ENCODE data around the gene PEAK1.
A peak's percentile ranks its signal among the peaks of the same experiment; 100 is the strongest.

Gene PEAK1

GRCh38 chr15:77107531-77108355 is 312.2 kb downstream of the PEAK1 start:
- no peak overlapping the region for H3K4me3 ChIP-seq
- TF ChIP-seq CTCF (IDR thresholded peaks at IDR 0.05), result peak; percentile 51 to 59
- H3K9me3 ChIP-seq, result no peaks in the 10 kb centered on the region
- H3K36me3 ChIP-seq, result no peaks in the 10 kb centered on the region
- peaks cover 0 to 17% (median 15%) of the 10 kb centered on the region in 4 donors for H3K4me1 ChIP-seq
- H3K27ac ChIP-seq, result peak overlapping the region in 1 of 2 donors; percentile 20
- H3K27me3 ChIP-seq, result no peaks in the 10 kb centered on the region
- intact Hi-C loops (cut with DNase I; ENCODE audit: low total_unique reads), result loop anchor here (5.0 kb wide), 1 partner anchor 435 kb away; no protein-coding TSS in a partner anchor
- peak; percentile 54 to 80 for DNase-seq

- intact Hi-C loops (cut with DNase I; ENCODE audit: low total_unique reads), result loop anchor here (5.0 kb wide), 1 partner anchor 435 kb away; no protein-coding TSS in a partner anchor
- H3K4me3 ChIP-seq, result no peak overlapping the region
- no peak for TF ChIP-seq CTCF (IDR thresholded peaks at IDR 0.05)
- peak overlapping the region; percentile 20 for H3K27ac ChIP-seq
- DNase-seq, result no peak
- H3K36me3 ChIP-seq, result no peaks in the 10 kb centered on the region
- H3K9me3 ChIP-seq, result no peaks in the 10 kb centered on the region
- H3K4me1 ChIP-seq, result peaks cover 0 to 17% (median 15%) of the 10 kb centered on the region in 4 donors
- H3K27me3 ChIP-seq, result no peaks in the 10 kb centered on the region
Measured at GRCh38 chr15:77107068-77107467, 312.8 kb downstream of the PEAK1 start.

- intact Hi-C loops (cut with DNase I; ENCODE audit: low total_unique reads), result no loop called here
- no peak overlapping the region for H3K4me3 ChIP-seq
- no peak for TF ChIP-seq CTCF (IDR thresholded peaks at IDR 0.05)
- no peaks in the 10 kb centered on the region for H3K36me3 ChIP-seq
- no peaks in the 10 kb centered on the region for H3K9me3 ChIP-seq
- H3K27me3 ChIP-seq, result peaks cover 0 to 2% of the 10 kb centered on the region in 2 donors
- peak in 1 of 2 donors; percentile 26 for DNase-seq
- no peak overlapping the region for H3K27ac ChIP-seq
- peaks cover 0 to 17% (median 15%) of the 10 kb centered on the region in 4 donors for H3K4me1 ChIP-seq
Measured at GRCh38 chr15:77104155-77104554, 315.7 kb downstream of the PEAK1 start.

GRCh38 chr15:77099741-77100463 is 320.0 kb downstream of the PEAK1 start:
- no peak overlapping the region for H3K4me3 ChIP-seq
- H3K27me3 ChIP-seq, result peaks cover 0 to 2% of the 10 kb centered on the region in 2 donors
- H3K4me1 ChIP-seq, result no peaks in the 10 kb centered on the region
- H3K27ac ChIP-seq, result no peak overlapping the region
- TF ChIP-seq CTCF (IDR thresholded peaks at IDR 0.05), result no peak
- H3K9me3 ChIP-seq, result no peaks in the 10 kb centered on the region
- intact Hi-C loops (cut with DNase I; ENCODE audit: low total_unique reads), result no loop called here
- H3K36me3 ChIP-seq, result no peaks in the 10 kb centered on the region
- DNase-seq, result no peak

GRCh38 chr15:77098572-77098971 is 321.3 kb downstream of the PEAK1 start:
- H3K27me3 ChIP-seq, result peaks cover 0 to 2% of the 10 kb centered on the region in 2 donors
- H3K4me3 ChIP-seq, result no peak overlapping the region
- H3K9me3 ChIP-seq, result no peaks in the 10 kb centered on the region
- H3K27ac ChIP-seq, result no peak overlapping the region
- DNase-seq, result no peak
- no peaks in the 10 kb centered on the region for H3K36me3 ChIP-seq
- H3K4me1 ChIP-seq, result no peaks in the 10 kb centered on the region
- intact Hi-C loops (cut with DNase I; ENCODE audit: low total_unique reads), result no loop called here
- TF ChIP-seq CTCF (IDR thresholded peaks at IDR 0.05), result no peak

All from tibial artery (tissue), 4 donors.